H1 (cell line): ENCODE data around the gene RAB3A. TPM values are rescaled to one million over a fixed set of nuclear protein-coding genes. Genes with fewer than 3 reads are reported as not detected.
"Not testable (repeated sequence)": the region's sequence is repeated elsewhere in the genome, so short reads cannot be mapped to it uniquely, and the experiment has no call there.

Experiments used
- CTCF ChIA-PET: fragments of 300-600 bp; sonication (Branson Sonifier 250); formaldehyde crosslinking; loops from one replicate; lab custom pipeline; 2021; ENCODE audit not compliant: partially characterized antibody; lab: Charles Lee
- POLR2A ChIA-PET: fragments of 300-600 bp; sonication (Branson Sonifier 250); formaldehyde crosslinking; loops from one replicate; lab custom pipeline; 2021; ENCODE audit warnings: inconsistent platforms; ENCODE audit not compliant: partially characterized antibody; lab: Charles Lee
- DNase-seq, 2 experiments: peaks; one replicate each; pipeline versions ENCODE4 v3.0.0 to v3.0.0-alpha.2; 2010 to 2022; ENCODE audit warnings: low spot score in 2 of 2, low read depth in 1 of 2, mixed read lengths in 1 of 2
- FAIRE-seq: peaks from 2 replicates; lab custom pipeline; 2011; peaks lifted over from hg19 to GRCh38; lab: Jason Lieb, UNC
- H2AFZ ChIP-seq: 2 replicates; pipeline ENCODE4 v1.8.1; 2012; ENCODE audit warnings: low read length, inconsistent platforms
- H2AK5ac ChIP-seq: 2 replicates; pipeline ENCODE4 v1.6.1; 2013; ENCODE audit warnings: low read depth, low read length
- H2BK120ac ChIP-seq: replicated peaks from 2 replicates; pipeline ENCODE3; 2013; ENCODE audit warnings: low read depth, low read length, inconsistent platforms
- H2BK12ac ChIP-seq: 2 replicates; pipeline ENCODE4 v1.6.1; 2013; ENCODE audit warnings: low read depth, low read length
- H2BK15ac ChIP-seq: 2 replicates; pipeline ENCODE4 v1.6.1; 2013; ENCODE audit warnings: low read length
- H2BK20ac ChIP-seq: 2 replicates; pipeline ENCODE4 v1.6.1; 2013; ENCODE audit warnings: low read length
- H2BK5ac ChIP-seq: 2 replicates; pipeline ENCODE4 v1.6.1; 2013; ENCODE audit warnings: low read depth, low read length
- H3K14ac ChIP-seq: 2 replicates; pipeline ENCODE4 v1.6.1; 2013; ENCODE audit warnings: inconsistent platforms; ENCODE audit not compliant: insufficient read length
- H3K18ac ChIP-seq: 2 replicates; pipeline ENCODE4 v1.6.1; 2013; ENCODE audit warnings: low read length; ENCODE audit errors: extremely low read depth
- H3K23ac ChIP-seq: 2 replicates; pipeline ENCODE4 v1.6.1; 2013; ENCODE audit warnings: inconsistent platforms; ENCODE audit not compliant: insufficient read length
- H3K23me2 ChIP-seq: 2 replicates; pipeline ENCODE4 v1.6.1; 2013; ENCODE audit warnings: low read depth, low read length
- H3K27ac ChIP-seq: 2 replicates; pipeline ENCODE4 v1.6.1; 2011; ENCODE audit warnings: low read depth, low read length, inconsistent platforms
- H3K27me3 ChIP-seq, 4 experiments: replicated peaks in 1 of 4; 1 replicate in 1 of 4; 2 replicates in 3 of 4; pipeline versions ENCODE4 v1.6.1 to v1.8.1; 2011 to 2013; ENCODE audit warnings: low read length in 3 of 4, mild to moderate bottlenecking in 3 of 4, inconsistent platforms in 2 of 4, mixed read lengths in 2 of 4, moderate library complexity in 1 of 4; ENCODE audit not compliant: control insufficient read depth in 3 of 4, insufficient read depth in 3 of 4; ENCODE audit errors: extremely low read depth in 1 of 4
- H3K36me3 ChIP-seq, 4 experiments: 2 replicates each; pipeline versions ENCODE4 v1.6.1 to v1.8.1; 2011 to 2013; ENCODE audit warnings: mild to moderate bottlenecking in 4 of 4, low read length in 3 of 4, moderate library complexity in 2 of 4, control low read depth in 1 of 4, inconsistent platforms in 1 of 4; ENCODE audit not compliant: insufficient read depth in 4 of 4, control insufficient read depth in 2 of 4
- H3K4ac ChIP-seq: replicated peaks from 2 replicates; pipeline ENCODE3; 2013; ENCODE audit warnings: low read length, low read depth, mixed read lengths, inconsistent platforms; ENCODE audit not compliant: insufficient read length
- H3K4me1 ChIP-seq, 4 experiments: replicated peaks in 1 of 4; 1 replicate in 1 of 4; 2 replicates in 3 of 4; pipeline versions ENCODE4 v1.6.1 to v1.8.1; 2011 to 2013; ENCODE audit warnings: low read length in 3 of 4, inconsistent platforms in 2 of 4, mixed read lengths in 1 of 4; ENCODE audit not compliant: insufficient read depth in 4 of 4, control insufficient read depth in 3 of 4
- H3K4me2 ChIP-seq, 2 experiments: 2 replicates each; pipeline versions ENCODE4 v1.6.1 to v1.8.1; 2011 to 2013; ENCODE audit warnings: low read depth in 2 of 2, low read length in 2 of 2, control low read depth in 1 of 2, inconsistent platforms in 1 of 2, mild to moderate bottlenecking in 1 of 2; ENCODE audit not compliant: insufficient read depth in 1 of 2
- H3K4me3 ChIP-seq, 4 experiments: fragments of 200-600, 300-600 bp in 1 of 4; sonication (generic), shearing (Covaris generic), sonication (Bioruptor Twin) in 1 of 4; 2 replicates each; pipeline versions ENCODE4 v1.5.1 to v1.8.1; 2011 to 2016; ENCODE audit warnings: low read length in 4 of 4, low read depth in 3 of 4, control low read depth in 2 of 4, inconsistent platforms in 2 of 4, mild to moderate bottlenecking in 2 of 4, mixed read lengths in 1 of 4, moderate library complexity in 1 of 4; ENCODE audit not compliant: insufficient read depth in 2 of 4; ENCODE audit errors: extremely low read depth in 1 of 4
- H3K56ac ChIP-seq: replicated peaks from 2 replicates; pipeline ENCODE3; 2013; ENCODE audit warnings: low read depth, mild to moderate bottlenecking, mixed read lengths, low read length, inconsistent platforms; ENCODE audit not compliant: insufficient read length
- H3K79me1 ChIP-seq: 2 replicates; pipeline ENCODE4 v1.6.1; 2013; ENCODE audit warnings: low read depth, low read length, control low read depth
- H3K79me2 ChIP-seq, 2 experiments: 2 replicates each; pipeline versions ENCODE4 v1.6.1 to v1.8.1; 2012 to 2013; ENCODE audit warnings: low read length in 2 of 2, mild to moderate bottlenecking in 2 of 2, inconsistent platforms in 1 of 2; ENCODE audit not compliant: insufficient read depth in 2 of 2, control insufficient read depth in 1 of 2
- H3K9ac ChIP-seq, 4 experiments: replicated peaks in 1 of 4; 1 replicate in 1 of 4; 2 replicates in 3 of 4; pipeline versions ENCODE4 v1.6.1 to v1.8.1; 2011 to 2013; ENCODE audit warnings: low read depth in 3 of 4, low read length in 3 of 4, control low read depth in 2 of 4, mild to moderate bottlenecking in 2 of 4, moderate library complexity in 2 of 4, inconsistent platforms in 1 of 4; ENCODE audit errors: extremely low read depth in 1 of 4
- H3K9me3 ChIP-seq, 2 experiments: 2 replicates each; pipeline versions ENCODE4 v1.6.1 to v1.8.1; 2012 to 2013; ENCODE audit warnings: mild to moderate bottlenecking in 2 of 2, moderate library complexity in 2 of 2, control low read depth in 1 of 2, inconsistent platforms in 1 of 2, low read depth in 1 of 2, low read length in 1 of 2, mixed read lengths in 1 of 2; ENCODE audit not compliant: insufficient read depth in 2 of 2
- H4K20me1 ChIP-seq, 2 experiments: replicated peaks in 1 of 2; 2 replicates each; pipeline versions ENCODE3 to v1.8.1; 2011 to 2013; ENCODE audit warnings: inconsistent platforms in 2 of 2, low read length in 2 of 2, mild to moderate bottlenecking in 1 of 2; ENCODE audit not compliant: insufficient read depth in 2 of 2, control insufficient read depth in 1 of 2
- H4K5ac ChIP-seq: 2 replicates; pipeline ENCODE4 v1.6.1; 2013; ENCODE audit warnings: low read length, low read depth, mixed read lengths, inconsistent platforms; ENCODE audit not compliant: insufficient read length
- H4K8ac ChIP-seq: 2 replicates; pipeline ENCODE4 v1.8.0; 2013; ENCODE audit warnings: mild to moderate bottlenecking, moderate library complexity, low read length, inconsistent platforms; ENCODE audit not compliant: insufficient read depth; ENCODE audit errors: extremely low read depth
- H4K91ac ChIP-seq: replicated peaks from 2 replicates; pipeline ENCODE3; 2013; ENCODE audit warnings: low read length, mixed read lengths, inconsistent platforms; ENCODE audit not compliant: insufficient read length
- WGBS, 2 experiments: shearing (Covaris generic) in 1 of 2; methylation state at CpG; one replicate each; pipeline versions ENCODE4 v1.1.6 to v1.1.7; 2013 to 2015; ENCODE audit warnings: low lambda C conversion rate in 2 of 2, mixed read lengths in 2 of 2, inconsistent platforms in 1 of 2, low coverage in 1 of 2, missing lambda C conversion rate in 1 of 2; ENCODE audit not compliant: insufficient replicate concordance in 2 of 2, insufficient coverage in 1 of 2, insufficient read length in 1 of 2; ENCODE audit errors: extremely low coverage in 1 of 2, missing lambda C conversion rate in 1 of 2; 5-methylcytosine and 5-hydroxymethylcytosine counted together
- polyA plus RNA-seq, 7 experiments: library from polyadenylated mRNA; depleted of rRNA in 3 of 7; stranded (reverse) in 5 of 7; unstranded in 2 of 7; fragments of >200 nt in 5 of 7; fragments of 200-250 nt in 2 of 7; gene quantifications; 1 replicate in 5 of 7; 2 replicates in 1 of 7; 4 replicates in 1 of 7; pipeline versions ENCODE4 v1.2.1 to v1.2.3, GENCODE V29; 2011 to 2013; ENCODE audit warnings: missing spikeins in 2 of 7, mixed read lengths in 2 of 7
- total RNA-seq: library from RNA; stranded (reverse); fragmentation: NEBNext Ultra II Directional; extraction: Animal tissue kit (Norgen Biotek cat#: 25700); gene quantifications from 2 replicates; pipeline ENCODE4 v1.2.1, GENCODE V29; 2021

RAB3A gene
- total and polyA plus RNA-seq, 2 of the 8 experiments (the other 6 are each of a cell fraction or from before 2014, with no cell fraction given), result 13.6 to 14.2 TPM

DNA sequence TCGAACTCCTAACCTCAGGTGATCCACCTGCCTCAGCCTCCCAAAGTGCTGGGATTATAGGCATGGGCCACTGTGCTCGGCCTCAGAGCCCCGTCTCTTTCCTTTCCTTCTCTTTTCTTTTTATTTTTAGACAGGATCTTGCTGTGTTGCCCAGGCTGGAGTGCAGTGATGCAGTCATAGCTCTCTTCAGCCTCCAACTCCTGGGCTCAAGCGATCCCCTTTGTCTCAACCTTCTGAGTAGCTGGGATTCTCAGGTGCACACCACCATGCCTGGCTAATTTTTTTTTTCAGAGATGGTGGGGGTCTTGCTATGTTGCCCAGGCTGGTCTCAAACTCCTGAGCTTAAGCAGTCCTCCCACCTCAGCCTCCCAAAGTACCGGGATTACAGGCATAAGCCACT is 6.1 kb upstream of the RAB3A start:
- not testable (repeated sequence) for H2BK120ac ChIP-seq, H4K5ac ChIP-seq, H3K9me3 ChIP-seq, H4K8ac ChIP-seq, H4K20me1 ChIP-seq, H3K79me1 ChIP-seq, H3K4me2 ChIP-seq, H3K9ac ChIP-seq, H3K18ac ChIP-seq, H4K91ac ChIP-seq, H2BK5ac ChIP-seq, H3K4ac ChIP-seq, H2BK12ac ChIP-seq, H3K36me3 ChIP-seq, H3K14ac ChIP-seq, DNase-seq, H2BK15ac ChIP-seq, H3K4me1 ChIP-seq, H3K4me3 ChIP-seq, H2BK20ac ChIP-seq, H3K56ac ChIP-seq, H3K27me3 ChIP-seq, H2AK5ac ChIP-seq, H2AFZ ChIP-seq, H3K79me2 ChIP-seq, H3K27ac ChIP-seq, H3K23me2 ChIP-seq, FAIRE-seq, H3K23ac ChIP-seq
- ChIA-PET POLR2A (interaction anchor here (1.0 to 7.3 kb wide), 5 partner anchors 10 to 71 kb away, joined by 4 to 65 read pairs (median 11); partner anchors contain the start of gene JUND), CTCF (interaction anchor here (0.6 to 11.5 kb wide), 9 partner anchors 11 to 176 kb away, joined by 3 to 305 read pairs (median 4); partner anchors contain the start of gene GDF15)
- WGBS, 2 experiments, result 93% methylated on average over 5 of the region's 5 CpGs; no CpG with 5 or more reads in 1 of the 2 experiments
